Transverse colon (tissue), 4 donors: ENCODE results near the gene ITGB2. TPM values are rescaled to one million over a fixed set of nuclear protein-coding genes. Genes with fewer than 3 reads are reported as not detected.

Experiments
- DNase-seq: peaks from one replicate; pipeline ENCODE4 v3.0.0-alpha.2; 2019
- H3K27ac ChIP-seq, 4 donors: fragments of 200-600 bp; sonication (generic); 2 replicates each; pipeline ENCODE4 v1.5.1; 2016 to 2018; ENCODE audit warnings: inconsistent platforms in 4 of 4
- H3K27me3 ChIP-seq: fragments of 200-600 bp; sonication (generic); 2 replicates; pipeline ENCODE4 v1.5.1; 2017; ENCODE audit warnings: inconsistent platforms
- H3K36me3 ChIP-seq, 4 donors: fragments of 200-600 bp; sonication (generic); 2 replicates each; pipeline ENCODE4 v1.5.1; 2017 to 2019; ENCODE audit warnings: inconsistent platforms in 4 of 4
- H3K4me1 ChIP-seq, 4 donors: fragments of 200-600 bp; sonication (generic); 2 replicates each; pipeline ENCODE4 v1.5.1; 2017 to 2020; ENCODE audit warnings: inconsistent platforms in 4 of 4
- H3K4me3 ChIP-seq, 4 donors: fragments of 200-600 bp; sonication (generic); 1 replicate in 1 of 4; 2 replicates in 3 of 4; pipeline versions ENCODE4 v1.5.1 to v1.6.1; 2017 to 2019; ENCODE audit warnings: inconsistent platforms in 4 of 4
- H3K9me3 ChIP-seq, 2 donors: fragments of 200-600 bp; sonication (generic); 2 replicates each; pipeline ENCODE4 v1.5.1; 2017 to 2019; ENCODE audit warnings: inconsistent platforms in 2 of 2
- EP300 ChIP-seq: sonication (generic); formaldehyde crosslinking; IDR thresholded peaks from one replicate; pipeline ENCODE4 v1.6.1; 2017; ENCODE audit warnings: antibody characterized with exemption, low read depth
- POLR2A ChIP-seq: fragments of 450-650 bp; IDR thresholded peaks from one replicate; pipeline ENCODE4 v1.6.1; 2016; ENCODE audit warnings: antibody characterized with exemption, mild to moderate bottlenecking, moderate library complexity
- POLR2AphosphoS5 ChIP-seq, 3 donors: sonication (generic); formaldehyde crosslinking; IDR thresholded peaks; one replicate each; pipeline ENCODE4 v1.6.1; 2016; ENCODE audit warnings: antibody characterized with exemption in 3 of 3
- WGBS, 2 donors: methylation state at CpG; one replicate each; pipeline ENCODE4 v1.1.5; 2018; ENCODE audit warnings: low coverage in 1 of 2; 5-methylcytosine and 5-hydroxymethylcytosine counted together
- in situ Hi-C, 4 donors: fragments of 200-750 bp; cut with MboI; loops; one replicate each; pipeline versions ENCODE4 v1.15.0 to v1.15.1; 2017; ENCODE audit warnings: low sequenced_read_pairs in 3 of 4, low pct_ligation_motif_present in 1 of 4, low pct_unique_long_range_greater_than_20kb in 1 of 4
- intact Hi-C: fragments of 100-400 bp; cut with DNase I; formaldehyde crosslinking; loops from one replicate; pipeline ENCODE4 v1.15.1; 2023; ENCODE audit warnings: low total_unique reads
- total RNA-seq, 4 donors: library from RNA; depleted of rRNA; stranded (reverse); fragments of >200 nt; gene quantifications; one replicate each; pipeline ENCODE4 v1.1.0, GENCODE V29; 2016
- TF ChIP-seq, protein P1 (sequence below), 5 experiments: fragments of 200-600 bp in 3 of 5; fragments of 450-650 bp in 2 of 5; sonication (generic) in 3 of 5; IDR thresholded peaks; 1 replicate in 2 of 5; 2 replicates in 3 of 5; pipeline ENCODE4 v1.5.1; 2016 to 2017; ENCODE audit warnings: antibody characterized with exemption in 5 of 5, inconsistent platforms in 3 of 5, mild to moderate bottlenecking in 2 of 5, moderate library complexity in 1 of 5

The ITGB2 gene
- total RNA-seq, 4 donors from 2014 or later = 14.2 to 32.4 (median 24.9) TPM

- intact Hi-C loops = no loop called here
- H3K36me3 ChIP-seq = no peaks in the 10 kb centered on the region
- no peak for DNase-seq
- no peaks in the 10 kb centered on the region for H3K9me3 ChIP-seq
- TF ChIP-seq POLR2A (no peak), POLR2AphosphoS5 (IDR thresholded peaks at IDR 0.05) (no peak), EP300 (no peak)
- TF ChIP-seq, protein P1, sequence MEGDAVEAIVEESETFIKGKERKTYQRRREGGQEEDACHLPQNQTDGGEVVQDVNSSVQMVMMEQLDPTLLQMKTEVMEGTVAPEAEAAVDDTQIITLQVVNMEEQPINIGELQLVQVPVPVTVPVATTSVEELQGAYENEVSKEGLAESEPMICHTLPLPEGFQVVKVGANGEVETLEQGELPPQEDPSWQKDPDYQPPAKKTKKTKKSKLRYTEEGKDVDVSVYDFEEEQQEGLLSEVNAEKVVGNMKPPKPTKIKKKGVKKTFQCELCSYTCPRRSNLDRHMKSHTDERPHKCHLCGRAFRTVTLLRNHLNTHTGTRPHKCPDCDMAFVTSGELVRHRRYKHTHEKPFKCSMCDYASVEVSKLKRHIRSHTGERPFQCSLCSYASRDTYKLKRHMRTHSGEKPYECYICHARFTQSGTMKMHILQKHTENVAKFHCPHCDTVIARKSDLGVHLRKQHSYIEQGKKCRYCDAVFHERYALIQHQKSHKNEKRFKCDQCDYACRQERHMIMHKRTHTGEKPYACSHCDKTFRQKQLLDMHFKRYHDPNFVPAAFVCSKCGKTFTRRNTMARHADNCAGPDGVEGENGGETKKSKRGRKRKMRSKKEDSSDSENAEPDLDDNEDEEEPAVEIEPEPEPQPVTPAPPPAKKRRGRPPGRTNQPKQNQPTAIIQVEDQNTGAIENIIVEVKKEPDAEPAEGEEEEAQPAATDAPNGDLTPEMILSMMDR (IDR thresholded peaks at IDR 0.05) = no peak
- H3K4me1 ChIP-seq = peaks cover 0 to 3% (median 0%) of the 10 kb centered on the region in 4 donors
- H3K27ac ChIP-seq = no peak overlapping the region
- no peak overlapping the region for H3K4me3 ChIP-seq
- in situ Hi-C loops = no loop called here
- peaks cover 8% of the 10 kb centered on the region for H3K27me3 ChIP-seq
- WGBS, 2 donors = 71 to 80% methylated on average over 4 to 15 of the region's 15 CpGs
Observed at GRCh38 chr21:44893948-44894656, 26.6 kb downstream of the ITGB2 start.

- TF ChIP-seq, protein P1 (IDR thresholded peaks at IDR 0.05) = no peak
- no peak for TF ChIP-seq POLR2AphosphoS5 (IDR thresholded peaks at IDR 0.05)
- no peak for TF ChIP-seq POLR2A
- no peak for TF ChIP-seq EP300
- intact Hi-C loops = no loop called here
- Histone ChIP-seq H3K27ac (no peak overlapping the region), H3K27me3 (peaks cover 8% of the 10 kb centered on the region), H3K36me3 (no peaks in the 10 kb centered on the region), H3K4me1 (peaks cover 0 to 3% (median 0%) of the 10 kb centered on the region in 4 donors), H3K9me3 (no peaks in the 10 kb centered on the region), H3K4me3 (no peak overlapping the region)
- no peak for DNase-seq
- 92% methylated on average over 7 of the region's 7 CpGs; no CpG with 5 or more reads in 1 of the 2 donors for WGBS, 2 donors
- in situ Hi-C loops = no loop called here
Observed at GRCh38 chr21:44893278-44893556, 27.5 kb downstream of the ITGB2 start.

DNA sequence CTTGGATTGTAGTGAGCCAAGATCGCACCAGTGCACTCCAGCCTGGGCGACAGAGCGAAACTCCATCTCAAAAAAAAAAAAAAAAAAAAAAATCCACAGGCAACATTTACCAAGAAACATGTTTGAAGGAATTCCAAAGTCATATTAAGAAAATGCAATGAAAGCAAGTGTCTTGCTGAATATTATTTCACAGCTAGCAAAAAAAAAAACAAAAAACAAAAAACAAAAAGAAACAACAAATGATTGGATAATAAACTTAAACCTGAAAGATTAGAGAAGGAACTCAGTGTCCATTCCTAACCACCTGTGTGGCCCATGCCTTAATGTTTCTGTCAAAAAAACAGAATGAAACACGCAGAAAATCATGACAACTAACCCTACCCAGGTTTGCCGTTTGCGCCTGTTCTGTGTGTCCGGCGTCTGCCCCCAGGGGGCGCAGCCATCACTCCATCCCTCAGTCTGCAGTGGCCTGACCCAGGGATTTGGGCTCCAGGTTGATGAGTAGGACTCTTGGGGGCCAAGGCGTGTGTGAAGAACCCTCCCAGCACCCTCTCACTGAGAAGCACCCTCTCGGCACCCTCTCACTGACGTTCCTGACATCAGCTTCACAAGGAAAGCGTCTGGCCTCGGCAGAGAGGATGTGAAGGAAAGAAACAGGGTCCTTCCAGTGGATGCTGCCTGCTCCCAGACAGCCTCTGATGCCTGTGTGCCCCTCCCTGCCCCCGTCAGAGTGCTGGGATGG is 28.0 kb downstream of the ITGB2 start:
- in situ Hi-C loops = no loop called here
- intact Hi-C loops = no loop called here
- peaks cover 0 to 3% (median 0%) of the 10 kb centered on the region in 4 donors for H3K4me1 ChIP-seq
- TF ChIP-seq POLR2A = no peak
- no peak for TF ChIP-seq POLR2AphosphoS5 (IDR thresholded peaks at IDR 0.05)
- TF ChIP-seq, protein P1 (IDR thresholded peaks at IDR 0.05) = peak; percentile 85 to 88 (median 86)
- H3K9me3 ChIP-seq = no peaks in the 10 kb centered on the region
- DNase-seq = peak; percentile 74
- no peak overlapping the region for H3K4me3 ChIP-seq
- no peaks in the 10 kb centered on the region for H3K36me3 ChIP-seq
- WGBS, 2 donors = 35 to 51% methylated on average over 7 to 9 of the region's 15 CpGs
- peaks cover 8% of the 10 kb centered on the region for H3K27me3 ChIP-seq
- no peak overlapping the region for H3K27ac ChIP-seq

GRCh38 chr21:44892095-44892494 is 28.6 kb downstream of the ITGB2 start:
- H3K36me3 ChIP-seq = no peaks in the 10 kb centered on the region
- no peak overlapping the region for H3K4me3 ChIP-seq
- in situ Hi-C loops (no loop called here), intact Hi-C loops (no loop called here)
- peaks cover 8% of the 10 kb centered on the region for H3K27me3 ChIP-seq
- DNase-seq = no peak
- TF ChIP-seq POLR2AphosphoS5 (IDR thresholded peaks at IDR 0.05) (no peak), EP300 (no peak), POLR2A (no peak)
- TF ChIP-seq, protein P1 (IDR thresholded peaks at IDR 0.05) = no peak
- H3K4me1 ChIP-seq = no peaks in the 10 kb centered on the region
- no peak overlapping the region for H3K27ac ChIP-seq
- 56 to 88% methylated on average over 5 to 17 of the region's 19 CpGs for WGBS, 2 donors
- H3K9me3 ChIP-seq = no peaks in the 10 kb centered on the region
